BE2C (cell line): ENCODE results near the gene METTL24.

ENCODE experiments used
- DNase-seq: peaks from one replicate; pipeline ENCODE4 v3.0.0-alpha.2; 2020
- H3K27me3 ChIP-seq: fragments of 250-450 bp; sonication (Bioruptor Pico); 2 replicates; pipeline ENCODE4 v1.5.1; 2020; ENCODE audit warnings: mild to moderate bottlenecking
- H3K36me3 ChIP-seq: fragments of 250-450 bp; sonication (Bioruptor Pico); 2 replicates; pipeline ENCODE4 v1.5.1; 2020; ENCODE audit warnings: mild to moderate bottlenecking
- H3K4me1 ChIP-seq: fragments of 250-450 bp; sonication (Bioruptor Pico); 2 replicates; pipeline ENCODE4 v1.5.1; 2020
- H3K4me3 ChIP-seq: 2 replicates; pipeline ENCODE4 v1.5.1; 2011; ENCODE audit warnings: low read depth, low read length
- H3K9me3 ChIP-seq: fragments of 250-450 bp; sonication (Bioruptor Pico); 2 replicates; pipeline ENCODE4 v1.5.1; 2020
- CTCF ChIP-seq: IDR thresholded peaks from 2 replicates; pipeline ENCODE4 v1.5.1; 2012; ENCODE audit warnings: mild to moderate bottlenecking, low read depth, low read length

Gene METTL24

GRCh38 chr6:110271732-110272022 lies 86.5 kb downstream of the METTL24 start:
- Histone ChIP-seq H3K27me3 (no peaks in the 10 kb centered on the region), H3K36me3 (no peaks in the 10 kb centered on the region), H3K4me3 (no peak overlapping the region), H3K4me1 (no peaks in the 10 kb centered on the region), H3K9me3 (no peaks in the 10 kb centered on the region)
- no peak for DNase-seq
- TF ChIP-seq CTCF, result no peak

GRCh38 chr6:110270165-110270564 lies 88.0 kb downstream of the METTL24 start:
- no peaks in the 10 kb centered on the region for H3K27me3 ChIP-seq
- no peak overlapping the region for H3K4me3 ChIP-seq

DNA sequence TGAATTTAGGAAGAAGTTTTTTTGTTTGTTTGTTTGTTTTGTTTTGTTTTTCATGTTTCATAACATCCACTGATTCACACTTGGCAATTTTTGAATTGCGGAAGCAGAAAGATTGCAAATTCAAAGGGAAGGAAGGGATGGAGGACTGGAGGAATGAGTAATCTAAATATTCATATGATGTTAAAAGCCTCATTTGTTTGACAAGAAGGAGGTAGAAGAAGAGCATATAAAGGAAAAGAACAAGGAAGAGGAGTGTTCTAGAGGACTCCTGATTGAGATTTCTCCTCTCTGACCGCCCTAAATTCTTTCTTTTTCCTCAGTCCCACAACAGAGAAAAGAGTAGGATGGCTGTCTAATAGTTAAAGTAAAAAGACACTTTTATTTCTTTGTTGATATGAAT lies 88.5 kb downstream of the METTL24 start:
- no peaks in the 10 kb centered on the region for H3K36me3 ChIP-seq
- H3K9me3 ChIP-seq, result no peaks in the 10 kb centered on the region
- TF ChIP-seq CTCF, result no peak
- no peaks in the 10 kb centered on the region for H3K4me1 ChIP-seq
- no peak for DNase-seq
- no peaks in the 10 kb centered on the region for H3K27me3 ChIP-seq
- H3K4me3 ChIP-seq, result no peak overlapping the region

More at GRCh38 chr6:110270165-110270564, 88.0 kb downstream of the METTL24 start:
- no peaks in the 10 kb centered on the region for H3K9me3 ChIP-seq
- no peaks in the 10 kb centered on the region for H3K4me1 ChIP-seq
- TF ChIP-seq CTCF, result no peak
- no peaks in the 10 kb centered on the region for H3K36me3 ChIP-seq
- no peak for DNase-seq

GRCh38 chr6:110266996-110267395 lies 91.2 kb downstream of the METTL24 start:
- Histone ChIP-seq H3K4me3 (no peak overlapping the region), H3K4me1 (no peaks in the 10 kb centered on the region), H3K9me3 (no peaks in the 10 kb centered on the region), H3K27me3 (no peaks in the 10 kb centered on the region), H3K36me3 (no peaks in the 10 kb centered on the region)
- no peak for TF ChIP-seq CTCF
- no peak for DNase-seq

- no peaks in the 10 kb centered on the region for H3K36me3 ChIP-seq
- no peak for TF ChIP-seq CTCF
- H3K27me3 ChIP-seq, result no peaks in the 10 kb centered on the region
- H3K9me3 ChIP-seq, result no peaks in the 10 kb centered on the region
- no peaks in the 10 kb centered on the region for H3K4me1 ChIP-seq
- no peak for DNase-seq
- H3K4me3 ChIP-seq, result no peak overlapping the region
Measured at GRCh38 chr6:110265273-110265672, 92.9 kb downstream of the METTL24 start.

DNA sequence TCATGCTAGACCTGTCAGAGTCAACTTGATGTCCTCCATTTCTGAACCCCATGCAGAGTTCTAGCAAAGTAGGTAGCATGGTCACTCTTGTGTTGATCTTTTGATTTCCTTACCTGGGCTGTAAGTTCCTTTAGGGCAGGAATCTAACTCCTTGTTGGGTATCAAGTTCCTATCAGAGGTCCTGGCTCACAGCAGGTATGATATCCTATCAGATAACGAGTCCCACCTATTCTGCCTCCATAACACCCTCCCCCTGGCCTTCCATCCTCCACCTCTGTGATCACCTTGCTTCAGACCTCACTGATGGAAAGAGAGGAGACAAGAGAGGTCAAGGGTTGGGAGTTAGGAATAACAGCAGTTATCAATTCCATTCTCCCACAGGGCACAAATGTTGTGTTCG lies 101.8 kb downstream of the METTL24 start:
- no peak for TF ChIP-seq CTCF
- no peak for DNase-seq
- Histone ChIP-seq H3K4me1 (no peaks in the 10 kb centered on the region), H3K27me3 (no peaks in the 10 kb centered on the region), H3K36me3 (no peaks in the 10 kb centered on the region), H3K4me3 (no peak overlapping the region), H3K9me3 (no peaks in the 10 kb centered on the region)
